AG04450 (cell line): Measurements from ENCODE around the gene COLQ. TPM values are rescaled to one million over a fixed set of nuclear protein-coding genes. Genes with fewer than 3 reads are reported as not detected.

Source experiments
- CTCF ChIA-PET: fragments of 300-600, 350-600 bp; formaldehyde crosslinking; extraction: SDS; loops from one replicate; lab custom pipeline; 2022; ENCODE audit warnings: antibody characterized with exemption, inconsistent platforms; lab: Charles Lee
- POLR2A ChIA-PET: fragments of 350-600 bp; formaldehyde crosslinking; extraction: SDS; loops from one replicate; lab custom pipeline; 2021; ENCODE audit warnings: antibody characterized with exemption, inconsistent platforms; lab: Yijun Ruan, JAX
- DNase-seq: peaks from one replicate; pipeline ENCODE4 v3.0.0-alpha.2; 2011; ENCODE audit warnings: low read depth, low spot score
- H3K27ac ChIP-seq: one replicate; pipeline ENCODE4 v1.5.1; 2012; ENCODE audit warnings: low read depth, low read length, control low read depth
- H3K27me3 ChIP-seq: one replicate; pipeline ENCODE4 v1.6.0; 2012; ENCODE audit warnings: low read length; ENCODE audit not compliant: control insufficient read depth, insufficient read depth
- H3K4me3 ChIP-seq: 2 replicates; pipeline ENCODE4 v1.5.1; 2011; ENCODE audit warnings: mild to moderate bottlenecking, low read depth, low read length, control low read depth
- H3K9me3 ChIP-seq: 2 replicates; pipeline ENCODE4 v1.5.1; 2012; ENCODE audit warnings: low read length; ENCODE audit not compliant: control insufficient read depth, insufficient read depth
- polyA plus RNA-seq: library from polyadenylated mRNA; depleted of rRNA; stranded (reverse); fragments of >200 nt; gene quantifications from 2 replicates; pipeline ENCODE4 v1.2.3, GENCODE V29; 2011
- TF ChIP-seq, protein P1 (sequence below): IDR thresholded peaks from 2 replicates; pipeline ENCODE4 v1.5.1; 2011; ENCODE audit warnings: low read depth, low read length, control low read depth, inconsistent platforms

The COLQ gene
- polyA plus RNA-seq, 1 experiment, result 0.95 TPM

GRCh38 chr3:15443826-15444524, 77.5 kb downstream of the COLQ start:
- no peak for DNase-seq
- no peak overlapping the region for H3K4me3 ChIP-seq
- H3K27me3 ChIP-seq, result no peaks in the 10 kb centered on the region
- TF ChIP-seq, protein P1, sequence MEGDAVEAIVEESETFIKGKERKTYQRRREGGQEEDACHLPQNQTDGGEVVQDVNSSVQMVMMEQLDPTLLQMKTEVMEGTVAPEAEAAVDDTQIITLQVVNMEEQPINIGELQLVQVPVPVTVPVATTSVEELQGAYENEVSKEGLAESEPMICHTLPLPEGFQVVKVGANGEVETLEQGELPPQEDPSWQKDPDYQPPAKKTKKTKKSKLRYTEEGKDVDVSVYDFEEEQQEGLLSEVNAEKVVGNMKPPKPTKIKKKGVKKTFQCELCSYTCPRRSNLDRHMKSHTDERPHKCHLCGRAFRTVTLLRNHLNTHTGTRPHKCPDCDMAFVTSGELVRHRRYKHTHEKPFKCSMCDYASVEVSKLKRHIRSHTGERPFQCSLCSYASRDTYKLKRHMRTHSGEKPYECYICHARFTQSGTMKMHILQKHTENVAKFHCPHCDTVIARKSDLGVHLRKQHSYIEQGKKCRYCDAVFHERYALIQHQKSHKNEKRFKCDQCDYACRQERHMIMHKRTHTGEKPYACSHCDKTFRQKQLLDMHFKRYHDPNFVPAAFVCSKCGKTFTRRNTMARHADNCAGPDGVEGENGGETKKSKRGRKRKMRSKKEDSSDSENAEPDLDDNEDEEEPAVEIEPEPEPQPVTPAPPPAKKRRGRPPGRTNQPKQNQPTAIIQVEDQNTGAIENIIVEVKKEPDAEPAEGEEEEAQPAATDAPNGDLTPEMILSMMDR, result no peak
- H3K27ac ChIP-seq, result no peak overlapping the region
- ChIA-PET CTCF (interaction anchor here (0.6 to 1.4 kb wide), 2 partner anchors 39 to 113 kb away, joined by 3 to 6 read pairs; no protein-coding TSS in a partner anchor), POLR2A (no interaction called here)
- H3K9me3 ChIP-seq, result no peaks in the 10 kb centered on the region

DNA sequence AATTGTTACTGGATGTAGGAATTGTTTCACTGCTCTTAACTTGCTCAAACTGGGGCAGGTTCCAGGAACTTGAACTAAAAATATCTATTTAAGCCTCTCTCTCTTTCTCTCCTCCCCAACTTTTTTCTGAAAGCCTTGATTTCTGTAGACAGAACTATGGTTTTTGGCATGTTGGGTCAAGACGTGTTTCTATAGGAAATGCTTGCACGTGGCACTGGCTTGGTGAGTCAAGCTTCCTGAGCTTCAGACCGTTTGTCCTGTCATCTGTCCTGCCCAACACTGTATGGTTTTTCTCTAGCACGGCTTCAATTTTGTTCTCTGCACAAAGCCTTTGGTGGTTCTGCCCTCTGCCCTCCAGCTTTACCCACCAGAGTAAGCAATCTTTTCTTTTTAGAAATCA, 80.6 kb downstream of the COLQ start:
- DNase-seq, result no peak
- ChIA-PET POLR2A (no interaction called here), CTCF (no interaction called here)

GRCh38 chr3:15439476-15439875, 82.0 kb downstream of the COLQ start:
- no peak overlapping the region for H3K27ac ChIP-seq
- no peaks in the 10 kb centered on the region for H3K27me3 ChIP-seq
- CTCF ChIA-PET, result interaction anchor here (0.6 kb wide), 1 partner anchor 320 kb away, joined by 3 read pairs; no protein-coding TSS in a partner anchor
- TF ChIP-seq, protein P1, result no peak
- POLR2A ChIA-PET, result interaction anchor here (0.5 kb wide), 1 partner anchor 223 kb away, joined by 5 read pairs; no protein-coding TSS in a partner anchor
- H3K9me3 ChIP-seq, result no peaks in the 10 kb centered on the region
- no peak for DNase-seq
- no peak overlapping the region for H3K4me3 ChIP-seq

More for the DNA sequence above, 80.6 kb downstream of the COLQ start:
- H3K9me3 ChIP-seq, result no peaks in the 10 kb centered on the region
- no peaks in the 10 kb centered on the region for H3K27me3 ChIP-seq
- no peak overlapping the region for H3K4me3 ChIP-seq
- H3K27ac ChIP-seq, result no peak overlapping the region
- TF ChIP-seq, protein P1, result no peak

DNA sequence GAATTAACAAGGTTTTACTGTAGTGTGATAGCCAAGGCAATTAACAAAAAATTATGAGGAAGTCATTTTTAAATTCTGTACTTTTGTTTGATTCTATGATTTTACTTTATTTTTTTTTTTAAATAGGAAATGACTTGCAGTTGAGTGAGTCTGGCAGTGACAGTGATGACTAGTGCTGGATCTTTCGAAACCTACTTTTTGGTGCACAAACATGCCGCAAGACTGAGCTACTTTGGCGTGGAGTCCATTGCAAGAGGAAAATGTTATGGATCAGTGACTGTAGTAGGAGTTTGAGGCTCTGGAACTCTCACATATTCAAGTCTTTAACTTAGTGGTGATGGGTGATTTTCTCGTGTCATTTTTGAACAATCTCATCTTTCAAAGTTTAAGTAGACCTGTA, 82.5 kb downstream of the COLQ start:
- TF ChIP-seq, protein P1, result no peak
- no peak overlapping the region for H3K27ac ChIP-seq
- POLR2A ChIA-PET, result interaction anchor here (0.5 kb wide), 1 partner anchor 224 kb away, joined by 5 read pairs; no protein-coding TSS in a partner anchor
- H3K27me3 ChIP-seq, result no peaks in the 10 kb centered on the region
- H3K9me3 ChIP-seq, result no peaks in the 10 kb centered on the region
- H3K4me3 ChIP-seq, result no peak overlapping the region
- DNase-seq, result no peak
- CTCF ChIA-PET, result interaction anchor here (0.6 kb wide), 2 partner anchors 171 to 320 kb away, joined by 3 read pairs; no protein-coding TSS in a partner anchor

GRCh38 chr3:15436246-15436645, 85.3 kb downstream of the COLQ start:
- CTCF ChIA-PET, result no interaction called here
- TF ChIP-seq, protein P1, result no peak
- H3K4me3 ChIP-seq, result no peak overlapping the region

More at GRCh38 chr3:15436246-15436645, 85.3 kb downstream of the COLQ start:
- no peaks in the 10 kb centered on the region for H3K27me3 ChIP-seq
- POLR2A ChIA-PET, result no interaction called here
- H3K27ac ChIP-seq, result no peak overlapping the region
- H3K9me3 ChIP-seq, result no peaks in the 10 kb centered on the region
- DNase-seq, result no peak
